CD4-positive, alpha-beta T cell treated with Interleukin-21 for 1 hour (primary cell): ENCODE results near the gene ZNF724.

Source experiments
- DNase-seq: peaks from one replicate; pipeline ENCODE4 v3.0.0-alpha.2; 2020

Gene ZNF724

GRCh38 chr19:23222998-23223652 lies 27.1 kb downstream of the ZNF724 start:
- no peak for DNase-seq

GRCh38 chr19:23203841-23204344 lies 46.3 kb downstream of the ZNF724 start:
- no peak for DNase-seq

GRCh38 chr19:23190341-23190740 lies 59.9 kb downstream of the ZNF724 start:
- DNase-seq = no peak

DNA sequence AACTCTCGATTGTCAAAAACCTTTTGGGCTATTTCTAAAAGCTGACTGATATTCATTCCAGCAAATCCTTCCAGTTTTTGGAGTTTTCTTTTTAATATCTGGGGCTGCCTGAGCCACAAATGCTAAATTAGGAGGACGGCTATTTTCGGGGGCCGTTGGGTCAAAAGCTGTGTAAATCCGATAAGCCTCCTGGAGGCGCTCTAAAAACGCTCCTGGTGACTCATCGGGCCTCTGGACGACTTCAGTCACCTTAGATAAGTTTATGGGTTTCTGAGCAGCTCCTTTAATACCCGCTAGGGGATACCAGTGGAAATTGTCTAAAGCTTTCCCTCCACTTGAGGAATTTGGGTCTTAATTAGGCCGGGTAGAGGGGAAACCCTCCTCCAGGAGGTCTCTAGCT lies 66.9 kb downstream of the ZNF724 start:
- no peak for DNase-seq
